NCI-H748 treated with DMSO at 0.1 percent for 48 hours (cell line): ENCODE measurements around the gene LSP1.

Experiments
- DNase-seq: peaks from one replicate; lab custom pipeline; 2025; lab: John Stamatoyannopoulos, UW

LSP1 gene

GRCh38 chr11:1916986-1917522 lies 64.2 kb downstream of the LSP1 start:
- DNase-seq: no peak

GRCh38 chr11:1917523-1918435 lies 64.9 kb downstream of the LSP1 start:
- DNase-seq: no peak

GRCh38 chr11:1918436-1919315 lies 65.8 kb downstream of the LSP1 start:
- no peak for DNase-seq

- no peak for DNase-seq
These were observed 66.7 kb downstream of the LSP1 start, which contains the start of gene TNNT3 for GRCh38 chr11:1919391-1920127. TSS of gene TNNT3 (plus strand) at chr11:1919703. CDS start at chr11:1922875, 3,172 bp downstream.

- DNase-seq: no peak
These were observed 67.4 kb downstream of the LSP1 start for GRCh38 chr11:1920128-1920908.

GRCh38 chr11:1920909-1921573 lies 68.2 kb downstream of the LSP1 start:
- DNase-seq: no peak

- no peak for DNase-seq
These were observed 68.8 kb downstream of the LSP1 start for GRCh38 chr11:1921574-1922141.

- no peak for DNase-seq
These were observed 69.7 kb downstream of the LSP1 start for GRCh38 chr11:1922481-1923081.

GRCh38 chr11:1923201-1923956 lies 70.5 kb downstream of the LSP1 start:
- DNase-seq: no peak

- no peak for DNase-seq
These were observed 71.3 kb downstream of the LSP1 start for GRCh38 chr11:1924181-1924580.

GRCh38 chr11:1924646-1925372 lies 71.9 kb downstream of the LSP1 start:
- no peak for DNase-seq

GRCh38 chr11:1925373-1926155 lies 72.7 kb downstream of the LSP1 start:
- DNase-seq: no peak

- no peak for DNase-seq
These were observed 73.5 kb downstream of the LSP1 start for GRCh38 chr11:1926156-1927025.

GRCh38 chr11:1927026-1927847 lies 74.4 kb downstream of the LSP1 start:
- DNase-seq: no peak

GRCh38 chr11:1927848-1928469 lies 75.1 kb downstream of the LSP1 start:
- no peak for DNase-seq
